Erythroblast (primary cell): Measurements from ENCODE around the gene C1QTNF2.

Experiments used
- DNase-seq, 2 experiments: peaks; one replicate each; lab custom pipeline; 2025; lab: John Stamatoyannopoulos, UW
- GATA1 ChIP-seq: IDR thresholded peaks from 2 replicates; pipeline ENCODE4 v1.6.1; 2011; ENCODE audit warnings: low read depth, mild to moderate bottlenecking, control low read depth, low read length, moderate library complexity
- POLR2A ChIP-seq: IDR thresholded peaks from 2 replicates; pipeline ENCODE4 v1.6.1; 2011; ENCODE audit warnings: mild to moderate bottlenecking, low read length

The C1QTNF2 gene

GRCh38 chr5:160361624-160362228, 8.7 kb downstream of the C1QTNF2 start:
- TF ChIP-seq POLR2A (no peak), GATA1 (no peak)
- no peak for DNase-seq

- no peak for TF ChIP-seq POLR2A
- TF ChIP-seq GATA1, result no peak
Measured at GRCh38 chr5:160360310-160360709, 10.1 kb downstream of the C1QTNF2 start.

GRCh38 chr5:160359816-160360215, 10.6 kb downstream of the C1QTNF2 start:
- TF ChIP-seq POLR2A, result no peak
- no peak for TF ChIP-seq GATA1
- no peak for DNase-seq

More at GRCh38 chr5:160360310-160360709, 10.1 kb downstream of the C1QTNF2 start:
- no peak for DNase-seq

- TF ChIP-seq GATA1 (no peak), POLR2A (no peak)
- no peak for DNase-seq
Measured at GRCh38 chr5:160359242-160359641, 11.2 kb downstream of the C1QTNF2 start.

- DNase-seq, result no peak
- TF ChIP-seq POLR2A, result no peak
- no peak for TF ChIP-seq GATA1
Measured at GRCh38 chr5:160357861-160358411, 12.5 kb downstream of the C1QTNF2 start.

- TF ChIP-seq POLR2A, result no peak
- TF ChIP-seq GATA1, result no peak
- no peak for DNase-seq
Measured at GRCh38 chr5:160357394-160357793, 13.0 kb downstream of the C1QTNF2 start.

- TF ChIP-seq POLR2A (no peak), GATA1 (no peak)
Measured at GRCh38 chr5:160356550-160357347, 13.7 kb downstream of the C1QTNF2 start.

GRCh38 chr5:160354666-160355065, 15.8 kb downstream of the C1QTNF2 start:
- DNase-seq, result no peak
- no peak for TF ChIP-seq GATA1
- no peak for TF ChIP-seq POLR2A

More at GRCh38 chr5:160356550-160357347, 13.7 kb downstream of the C1QTNF2 start:
- no peak for DNase-seq

GRCh38 chr5:160353379-160353778, 17.0 kb downstream of the C1QTNF2 start:
- DNase-seq, result no peak
- no peak for TF ChIP-seq GATA1
- no peak for TF ChIP-seq POLR2A

- TF ChIP-seq POLR2A, result no peak
- no peak for TF ChIP-seq GATA1
- DNase-seq, result no peak
Measured at GRCh38 chr5:160352308-160352707, 18.1 kb downstream of the C1QTNF2 start.

- DNase-seq, result no peak
- TF ChIP-seq GATA1 (no peak), POLR2A (no peak)
Measured at GRCh38 chr5:160349935-160350303, 20.5 kb downstream of the C1QTNF2 start.

- no peak for DNase-seq
- TF ChIP-seq GATA1 (no peak), POLR2A (no peak)
Measured at GRCh38 chr5:160349249-160349934, 21.0 kb downstream of the C1QTNF2 start.

- no peak for TF ChIP-seq POLR2A
- DNase-seq, result peak; percentile 53 to 88
Measured at GRCh38 chr5:160348080-160348479, 22.3 kb downstream of the C1QTNF2 start.

- no peak for DNase-seq
- TF ChIP-seq GATA1, result no peak
- TF ChIP-seq POLR2A, result no peak
Measured at GRCh38 chr5:160347448-160347847, 23.0 kb downstream of the C1QTNF2 start.
